ENCODE data around the gene HSD17B13. TPM values are rescaled to one million over a fixed set of nuclear protein-coding genes. Genes with fewer than 3 reads are reported as not detected.
A peak's percentile ranks its signal among the peaks of the same experiment; 100 is the strongest.

Gene HSD17B13
- total and polyA plus RNA-seq, 2 experiments from 2014 or later = 0.15 TPM; not detected in 1

DNA sequence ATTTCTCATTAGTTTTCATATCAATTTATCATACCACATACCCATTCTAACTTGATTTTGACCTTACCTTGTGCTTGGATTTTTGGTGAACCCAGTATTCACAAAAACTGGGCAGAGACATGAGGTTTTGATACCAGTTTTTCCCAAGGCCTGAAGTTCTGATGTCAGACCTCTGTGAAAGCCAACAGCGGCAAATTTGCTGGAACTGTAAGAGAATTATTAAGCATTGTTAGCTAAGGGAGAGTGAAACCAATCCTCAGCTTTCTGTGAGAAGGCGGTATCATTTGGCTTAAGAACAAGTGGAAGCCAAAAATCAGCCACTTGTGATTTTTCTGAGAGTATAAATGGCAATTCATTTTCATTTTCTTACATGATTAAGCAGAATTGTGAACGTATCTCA, 8.9 kb downstream of the HSD17B13 start (continued):
- TF ChIP-seq, protein P1, sequence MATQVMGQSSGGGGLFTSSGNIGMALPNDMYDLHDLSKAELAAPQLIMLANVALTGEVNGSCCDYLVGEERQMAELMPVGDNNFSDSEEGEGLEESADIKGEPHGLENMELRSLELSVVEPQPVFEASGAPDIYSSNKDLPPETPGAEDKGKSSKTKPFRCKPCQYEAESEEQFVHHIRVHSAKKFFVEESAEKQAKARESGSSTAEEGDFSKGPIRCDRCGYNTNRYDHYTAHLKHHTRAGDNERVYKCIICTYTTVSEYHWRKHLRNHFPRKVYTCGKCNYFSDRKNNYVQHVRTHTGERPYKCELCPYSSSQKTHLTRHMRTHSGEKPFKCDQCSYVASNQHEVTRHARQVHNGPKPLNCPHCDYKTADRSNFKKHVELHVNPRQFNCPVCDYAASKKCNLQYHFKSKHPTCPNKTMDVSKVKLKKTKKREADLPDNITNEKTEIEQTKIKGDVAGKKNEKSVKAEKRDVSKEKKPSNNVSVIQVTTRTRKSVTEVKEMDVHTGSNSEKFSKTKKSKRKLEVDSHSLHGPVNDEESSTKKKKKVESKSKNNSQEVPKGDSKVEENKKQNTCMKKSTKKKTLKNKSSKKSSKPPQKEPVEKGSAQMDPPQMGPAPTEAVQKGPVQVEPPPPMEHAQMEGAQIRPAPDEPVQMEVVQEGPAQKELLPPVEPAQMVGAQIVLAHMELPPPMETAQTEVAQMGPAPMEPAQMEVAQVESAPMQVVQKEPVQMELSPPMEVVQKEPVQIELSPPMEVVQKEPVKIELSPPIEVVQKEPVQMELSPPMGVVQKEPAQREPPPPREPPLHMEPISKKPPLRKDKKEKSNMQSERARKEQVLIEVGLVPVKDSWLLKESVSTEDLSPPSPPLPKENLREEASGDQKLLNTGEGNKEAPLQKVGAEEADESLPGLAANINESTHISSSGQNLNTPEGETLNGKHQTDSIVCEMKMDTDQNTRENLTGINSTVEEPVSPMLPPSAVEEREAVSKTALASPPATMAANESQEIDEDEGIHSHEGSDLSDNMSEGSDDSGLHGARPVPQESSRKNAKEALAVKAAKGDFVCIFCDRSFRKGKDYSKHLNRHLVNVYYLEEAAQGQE (IDR thresholded peaks at IDR 0.05; ENCODE audit: unreplicated experiment) = no peak
- TF ChIP-seq EZH2 (IDR thresholded peaks at IDR 0.05; ENCODE audit: low read depth, unreplicated experiment) = no peak
- TF ChIP-seq STAT1 (IDR thresholded peaks at IDR 0.05; ENCODE audit: unreplicated experiment) = no peak

DNA sequence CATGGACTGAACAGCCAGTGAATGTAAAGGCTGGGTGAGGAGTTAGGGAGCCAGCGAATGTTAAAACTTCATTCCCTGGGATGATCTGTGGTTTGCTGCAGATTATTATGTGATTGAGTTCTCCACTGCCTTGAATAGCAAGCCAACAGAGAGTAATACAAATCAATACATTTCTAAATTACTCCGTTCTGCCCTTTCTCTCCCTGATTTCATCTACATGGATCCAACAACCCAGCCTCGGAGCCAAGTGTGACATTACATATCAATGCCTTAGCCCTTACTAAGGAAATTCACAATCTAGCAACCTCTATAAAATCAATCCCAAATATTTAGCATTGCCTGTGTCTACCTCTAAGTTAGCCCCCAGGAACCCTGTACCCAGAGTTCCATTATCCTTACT, 11.0 kb downstream of the HSD17B13 start:
- DNase-seq (ENCODE audit: low spot score) (no peak), ATAC-seq (no peak)
- no peaks in the 10 kb centered on the region for H4K20me1 ChIP-seq (replicated peaks; ENCODE audit: insufficient read depth)
- H3K27me3 Mint-ChIP-seq (ENCODE audit: insufficient read depth, low read depth, poor library complexity) = peaks cover 2% of the 10 kb centered on the region
- H3K9me3 Mint-ChIP-seq = no peaks in the 10 kb centered on the region
- H3K36me3 Mint-ChIP-seq (ENCODE audit: low read depth) = no peaks in the 10 kb centered on the region
- no peaks in the 10 kb centered on the region for H3K36me3 ChIP-seq (ENCODE audit: insufficient read depth)
- no peak overlapping the region for H3K27ac ChIP-seq (ENCODE audit: low read depth)
- no peak overlapping the region for H3K4me3 Mint-ChIP-seq
- TF ChIP-seq ZNF331 (CRISPR knock-in tag; IDR thresholded peaks at IDR 0.05; ENCODE audit: low read depth) = no peak
- no peaks in the 10 kb centered on the region for H3K4me1 ChIP-seq (ENCODE audit: insufficient read depth)
- no peaks in the 10 kb centered on the region for H3K4me1 Mint-ChIP-seq
- H3K9me2 ChIP-seq (ENCODE audit: insufficient read depth) = 0 out of 2 replicates have a peak, but pooled peaks cover 3% of the 10 kb centered on the region
- H3K79me2 ChIP-seq (replicated peaks; ENCODE audit: insufficient read depth) = no peaks in the 10 kb centered on the region
- H3K4me2 ChIP-seq = no peak overlapping the region
- no peaks in the 10 kb centered on the region for H3F3A ChIP-seq (replicated peaks; ENCODE audit: low read depth)
- H3K4me3 ChIP-seq = no peak overlapping the region
- H3K27ac Mint-ChIP-seq = no peak overlapping the region
- no peak overlapping the region for H2AFZ ChIP-seq
- H3K27me3 ChIP-seq (ENCODE audit: insufficient read depth) = no peaks in the 10 kb centered on the region

DNA sequence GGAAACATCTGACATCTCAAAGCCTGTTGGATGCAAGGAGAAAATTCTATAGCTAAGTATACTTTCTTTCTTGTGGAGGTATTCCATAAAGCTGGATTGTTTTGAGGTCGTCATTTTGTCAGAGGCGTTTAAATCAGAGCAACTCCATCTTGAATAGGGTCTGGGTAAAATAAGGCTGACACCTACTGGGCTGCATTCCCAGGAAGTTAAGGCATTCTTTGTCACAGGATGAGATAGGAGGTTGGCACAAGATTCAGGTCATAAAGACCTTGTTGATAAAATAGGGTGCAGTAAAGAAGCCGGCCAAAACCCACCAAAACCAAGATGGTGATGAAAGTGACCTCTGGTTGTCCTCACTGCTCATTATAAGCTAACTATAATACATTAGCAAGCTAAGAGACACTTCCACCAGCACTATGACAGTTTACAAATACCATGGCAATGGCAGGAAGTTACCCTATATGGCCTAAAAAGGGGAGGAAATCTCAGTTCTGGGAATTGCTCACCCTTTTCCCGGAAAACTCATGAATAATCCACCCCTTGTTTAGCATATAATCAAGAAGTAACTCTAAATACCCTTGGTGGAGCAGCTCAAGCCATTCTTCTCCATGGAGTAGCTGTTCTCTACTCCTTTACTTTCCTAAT, 11.9 kb downstream of the HSD17B13 start:
- no peaks in the 10 kb centered on the region for H3K9me3 Mint-ChIP-seq
- no peaks in the 10 kb centered on the region for H3K27me3 ChIP-seq (ENCODE audit: insufficient read depth)
- no peak for DNase-seq (ENCODE audit: low spot score)
- H3K27ac ChIP-seq (ENCODE audit: low read depth) = no peak overlapping the region
- H3K27me3 Mint-ChIP-seq (ENCODE audit: insufficient read depth, low read depth, poor library complexity) = peaks cover 2% of the 10 kb centered on the region
- no peaks in the 10 kb centered on the region for H3K4me1 ChIP-seq (ENCODE audit: insufficient read depth)
- no peak overlapping the region for H2AFZ ChIP-seq
- no peaks in the 10 kb centered on the region for H3K4me1 Mint-ChIP-seq
- no peak for ATAC-seq
- H4K20me1 ChIP-seq (replicated peaks; ENCODE audit: insufficient read depth) = no peaks in the 10 kb centered on the region
- H3F3A ChIP-seq (replicated peaks; ENCODE audit: low read depth) = no peaks in the 10 kb centered on the region
- TF ChIP-seq, protein P1 (IDR thresholded peaks at IDR 0.05; ENCODE audit: unreplicated experiment) = no peak
- TF ChIP-seq POLR2AphosphoS5 (IDR thresholded peaks at IDR 0.05; ENCODE audit: low read depth) = no peak
- no peak for TF ChIP-seq ZNF114 (CRISPR knock-in tag; IDR thresholded peaks at IDR 0.05)
- TF ChIP-seq, protein P2, sequence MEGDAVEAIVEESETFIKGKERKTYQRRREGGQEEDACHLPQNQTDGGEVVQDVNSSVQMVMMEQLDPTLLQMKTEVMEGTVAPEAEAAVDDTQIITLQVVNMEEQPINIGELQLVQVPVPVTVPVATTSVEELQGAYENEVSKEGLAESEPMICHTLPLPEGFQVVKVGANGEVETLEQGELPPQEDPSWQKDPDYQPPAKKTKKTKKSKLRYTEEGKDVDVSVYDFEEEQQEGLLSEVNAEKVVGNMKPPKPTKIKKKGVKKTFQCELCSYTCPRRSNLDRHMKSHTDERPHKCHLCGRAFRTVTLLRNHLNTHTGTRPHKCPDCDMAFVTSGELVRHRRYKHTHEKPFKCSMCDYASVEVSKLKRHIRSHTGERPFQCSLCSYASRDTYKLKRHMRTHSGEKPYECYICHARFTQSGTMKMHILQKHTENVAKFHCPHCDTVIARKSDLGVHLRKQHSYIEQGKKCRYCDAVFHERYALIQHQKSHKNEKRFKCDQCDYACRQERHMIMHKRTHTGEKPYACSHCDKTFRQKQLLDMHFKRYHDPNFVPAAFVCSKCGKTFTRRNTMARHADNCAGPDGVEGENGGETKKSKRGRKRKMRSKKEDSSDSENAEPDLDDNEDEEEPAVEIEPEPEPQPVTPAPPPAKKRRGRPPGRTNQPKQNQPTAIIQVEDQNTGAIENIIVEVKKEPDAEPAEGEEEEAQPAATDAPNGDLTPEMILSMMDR (conservative IDR thresholded peaks at IDR 0.05; ENCODE audit: low read depth in 2 of 2) = peak in 1 of 2 experiments; percentile 26; a peak in 1 of 4 replicates
- H3K79me2 ChIP-seq (replicated peaks; ENCODE audit: insufficient read depth) = no peaks in the 10 kb centered on the region
- no peaks in the 10 kb centered on the region for H3K36me3 Mint-ChIP-seq (ENCODE audit: low read depth)
- H3K27ac Mint-ChIP-seq = no peak overlapping the region
- H3K4me3 ChIP-seq = no peak overlapping the region
- H3K4me3 Mint-ChIP-seq = no peak overlapping the region
- no peaks in the 10 kb centered on the region for H3K9me2 ChIP-seq (ENCODE audit: insufficient read depth)
- no peak overlapping the region for H3K4me2 ChIP-seq
- H3K36me3 ChIP-seq (ENCODE audit: insufficient read depth) = no peaks in the 10 kb centered on the region
